HG02938 (cell line): ENCODE results near the gene ZNF593.

Experiments
- ATAC-seq: cut with Tn5 transposase; IDR thresholded peaks from one replicate; pipeline ENCODE4 v1.9.1; 2021; ENCODE audit warnings: mild to moderate bottlenecking, moderate library complexity; ENCODE audit not compliant: unreplicated experiment

ZNF593 gene

GRCh38 chr1:26145960-26146294, 23.8 kb upstream of the ZNF593 start:
- ATAC-seq = no peak

GRCh38 chr1:26148887-26149286, 20.8 kb upstream of the ZNF593 start:
- no peak for ATAC-seq

GRCh38 chr1:26153966-26154532, 15.7 kb upstream of the ZNF593 start:
- no peak for ATAC-seq

- no peak for ATAC-seq
Observed at GRCh38 chr1:26154750-26155149, 15.0 kb upstream of the ZNF593 start.

GRCh38 chr1:26155370-26156284, 14.1 kb upstream of the ZNF593 start:
- no peak for ATAC-seq

- ATAC-seq = no peak
Observed at GRCh38 chr1:26156285-26157038, 13.2 kb upstream of the ZNF593 start.

- no peak for ATAC-seq
Observed at GRCh38 chr1:26158271-26158907, 11.3 kb upstream of the ZNF593 start.

GRCh38 chr1:26158908-26159742, 10.6 kb upstream of the ZNF593 start, which contains the start of gene FAM110D:
Gene FAM110D (plus strand): TSS chr1:26159079. CDS start chr1:26161292, 2,213 bp downstream.
- ATAC-seq = no peak

- no peak for ATAC-seq
Observed at GRCh38 chr1:26159743-26160039, 10.0 kb upstream of the ZNF593 start.

- ATAC-seq = no peak
Observed at GRCh38 chr1:26160527-26161414, 8.9 kb upstream of the ZNF593 start.

- ATAC-seq = no peak
Observed at GRCh38 chr1:26161415-26162219, 8.1 kb upstream of the ZNF593 start.

GRCh38 chr1:26162220-26162709, 7.4 kb upstream of the ZNF593 start:
- ATAC-seq = no peak

GRCh38 chr1:26163684-26164035, 6.0 kb upstream of the ZNF593 start:
- no peak for ATAC-seq

- no peak for ATAC-seq
Observed at GRCh38 chr1:26164036-26164860, 5.5 kb upstream of the ZNF593 start.

GRCh38 chr1:26164861-26165842, 4.6 kb upstream of the ZNF593 start:
- ATAC-seq = no peak

GRCh38 chr1:26166719-26167281, 2.9 kb upstream of the ZNF593 start:
- ATAC-seq = no peak
